B cell (primary cell): ENCODE results near the gene MYCBPAP. TPM values are rescaled to one million over a fixed set of nuclear protein-coding genes. Genes with fewer than 3 reads are reported as not detected.

Source experiments
- ATAC-seq: fragments of 200-7000 bp; cut with Tn5 transposase; one replicate; pipeline ENCODE4 v1.10.0; 2021; ENCODE audit warnings: low read depth, mild to moderate bottlenecking, moderate number of reproducible peaks, moderate library complexity
- CTCF ChIA-PET: fragments of 350-600 bp; sonication (Branson Sonifier 250); formaldehyde crosslinking; loops from one replicate; lab custom pipeline; 2021; ENCODE audit warnings: antibody characterized with exemption, inconsistent platforms; lab: Charles Lee
- POLR2A ChIA-PET: fragments of 350-600 bp; sonication (Branson Sonifier 250); formaldehyde crosslinking; loops from one replicate; lab custom pipeline; 2021; ENCODE audit warnings: antibody characterized with exemption; lab: Charles Lee
- DNase-seq: peaks from one replicate; pipeline ENCODE4 v3.0.0; 2013
- H2AFZ ChIP-seq: 2 replicates; pipeline ENCODE4 v1.6.1; 2012; ENCODE audit warnings: mild to moderate bottlenecking, low read depth, low read length; ENCODE audit not compliant: insufficient read depth, poor library complexity, severe bottlenecking
- H3K27ac ChIP-seq, 2 donors: 1 replicate in 1 of 2; 2 replicates in 1 of 2; pipeline ENCODE4 v1.5.1; 2012 to 2013; ENCODE audit warnings: low read length in 2 of 2, mild to moderate bottlenecking in 2 of 2, moderate library complexity in 1 of 2
- H3K27me3 ChIP-seq, 4 experiments: fragments of 200-600 bp in 1 of 4; sonication (generic) in 1 of 4; replicated peaks in 1 of 4; 1 replicate in 2 of 4; 2 replicates in 2 of 4; pipeline versions ENCODE4 v1.6.1 to v1.7.0; 2013 to 2016; ENCODE audit warnings: low read length in 3 of 4, mild to moderate bottlenecking in 2 of 4, mixed read lengths in 1 of 4, moderate library complexity in 1 of 4; ENCODE audit not compliant: insufficient read depth in 4 of 4, control insufficient read depth in 3 of 4; ENCODE audit errors: control extremely low read depth in 1 of 4
- H3K36me3 ChIP-seq, 2 experiments: replicated peaks in 1 of 2; 1 replicate in 1 of 2; 2 replicates in 1 of 2; pipeline versions ENCODE4 v1.6.1 to v1.7.1; 2013; ENCODE audit warnings: low read length in 1 of 2; ENCODE audit not compliant: insufficient read depth in 2 of 2, control insufficient read depth in 1 of 2; ENCODE audit errors: control extremely low read depth in 1 of 2, extremely low read depth in 1 of 2
- H3K4me1 ChIP-seq, 2 donors: fragments of 200-600 bp in 1 of 2; sonication (generic) in 1 of 2; 1 replicate in 1 of 2; 2 replicates in 1 of 2; pipeline versions ENCODE4 v1.5.1 to v1.6.1; 2013 to 2017; ENCODE audit warnings: low read length in 2 of 2; ENCODE audit not compliant: control insufficient read depth in 2 of 2, insufficient read depth in 2 of 2
- H3K4me2 ChIP-seq: replicated peaks from 2 replicates; pipeline ENCODE3; 2012; ENCODE audit warnings: mild to moderate bottlenecking, low read depth, low read length; ENCODE audit not compliant: poor library complexity, severe bottlenecking
- H3K4me3 ChIP-seq, 5 experiments: fragments of 200-600 bp in 1 of 5; sonication (generic) in 1 of 5; 1 replicate in 3 of 5; 2 replicates in 2 of 5; pipeline versions ENCODE4 v1.5.1 to v1.7.0; 2011 to 2016; ENCODE audit warnings: low read length in 4 of 5, mild to moderate bottlenecking in 4 of 5, low read depth in 2 of 5, control low read depth in 1 of 5, moderate library complexity in 1 of 5; ENCODE audit not compliant: insufficient read depth in 1 of 5; ENCODE audit errors: control extremely low read depth in 1 of 5, extremely low read depth in 1 of 5
- H3K79me2 ChIP-seq: fragments of 200-600 bp; sonication (generic); one replicate; pipeline ENCODE4 v1.6.0; 2016; ENCODE audit warnings: low read length; ENCODE audit not compliant: control insufficient read depth, insufficient read depth
- H3K9ac ChIP-seq: fragments of 200-600 bp; sonication (generic); 2 replicates; pipeline ENCODE4 v1.6.1; 2017; ENCODE audit warnings: mild to moderate bottlenecking, low read length, moderate library complexity
- H3K9me3 ChIP-seq, 3 donors: one replicate each; pipeline versions ENCODE4 v1.6.1 to v1.7.1; 2013; ENCODE audit warnings: low read length in 2 of 3; ENCODE audit not compliant: control insufficient read depth in 2 of 3, insufficient read depth in 1 of 3; ENCODE audit errors: control extremely low read depth in 1 of 3
- H4K20me1 ChIP-seq: 2 replicates; pipeline ENCODE4 v1.6.0; 2012; ENCODE audit warnings: mild to moderate bottlenecking, low read length; ENCODE audit not compliant: insufficient read depth, control insufficient read depth, poor library complexity, severe bottlenecking
- H3K27ac Mint-ChIP-seq: one replicate; pipeline ENCODE4 v1.8.0; 2021; ENCODE audit warnings: mixed read lengths
- H3K27me3 Mint-ChIP-seq: one replicate; pipeline ENCODE4 v1.8.0; 2021; ENCODE audit warnings: mixed read lengths
- H3K4me1 Mint-ChIP-seq: one replicate; pipeline ENCODE4 v1.8.0; 2021; ENCODE audit warnings: mixed read lengths
- H3K4me3 Mint-ChIP-seq: one replicate; pipeline ENCODE4 v1.8.0; 2021; ENCODE audit warnings: mixed read lengths
- H3K9me3 Mint-ChIP-seq: one replicate; pipeline ENCODE4 v1.8.0; 2022; ENCODE audit warnings: mixed read lengths; ENCODE audit not compliant: insufficient read depth
- CTCF ChIP-seq: fragments of 200-600 bp; IDR thresholded peaks from one replicate; pipeline ENCODE4 v1.8.0; 2022; ENCODE audit warnings: antibody characterized with exemption, mild to moderate bottlenecking
- EZH2 ChIP-seq: IDR thresholded peaks from 2 replicates; pipeline ENCODE4 v1.6.1; 2012; ENCODE audit warnings: borderline replicate concordance, low read depth, mild to moderate bottlenecking, moderate library complexity, low read length; ENCODE audit not compliant: insufficient read depth, poor library complexity, severe bottlenecking
- WGBS: methylation state at CpG from one replicate; pipeline ENCODE4 v1.1.5; 2013; ENCODE audit warnings: missing lambda C conversion rate; ENCODE audit not compliant: insufficient coverage; 5-methylcytosine and 5-hydroxymethylcytosine counted together
- intact Hi-C: fragments of 100-400 bp; cut with micrococcal nuclease; formaldehyde crosslinking; loops from one replicate; pipeline ENCODE4 v1.10.0; 2022
- polyA plus RNA-seq: library from polyadenylated mRNA; depleted of rRNA; stranded (reverse); fragments of >200 nt; gene quantifications from 2 replicates; pipeline ENCODE4 v1.2.3, GENCODE V29; 2012
- total RNA-seq, 2 donors: library from RNA; stranded (reverse); fragments of 120-200 nt in 1 of 2; gene quantifications; 1 replicate in 1 of 2; 2 replicates in 1 of 2; pipeline versions ENCODE4 v1.2.3 to v1.2.4, GENCODE V29; 2013 to 2022

The MYCBPAP gene
- total and polyA plus RNA-seq, 2 donors (not counting 1 experiment from before 2014, with no cell fraction given), result 1.9 to 5.1 TPM

DNA sequence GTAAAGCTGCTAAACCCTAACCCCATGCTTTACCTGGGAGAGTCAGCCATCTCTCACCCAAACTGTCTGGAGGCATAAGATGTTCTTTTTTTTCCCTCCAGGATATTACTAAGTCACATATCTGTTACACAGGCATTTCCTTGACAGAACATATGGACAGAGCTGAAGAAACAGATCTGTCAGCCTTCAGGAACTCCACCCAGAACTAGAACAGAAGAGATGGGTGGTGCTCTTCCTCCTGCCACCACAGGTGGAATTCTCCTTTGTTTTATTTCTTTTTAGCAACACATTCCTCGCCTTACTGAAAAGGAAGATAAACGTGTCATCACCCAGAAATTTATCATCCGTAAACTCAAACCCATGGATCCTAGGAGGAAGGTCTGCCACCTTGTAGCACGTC is 8.8 kb downstream of the MYCBPAP start:
- DNase-seq (no peak), ATAC-seq (no peak)
- H3K36me3 ChIP-seq, result no peaks in the 10 kb centered on the region
- no peak overlapping the region for H3K9ac ChIP-seq
- POLR2A ChIA-PET, result no interaction called here
- no peak overlapping the region for H3K4me2 ChIP-seq
- H3K79me2 ChIP-seq, result no peaks in the 10 kb centered on the region
- no peak overlapping the region for H3K27ac ChIP-seq
- CTCF ChIA-PET, result interaction anchor here (1.8 kb wide), 1 partner anchor 34 kb away, joined by 4 read pairs; no protein-coding TSS in a partner anchor
- H3K27me3 Mint-ChIP-seq, result no peaks in the 10 kb centered on the region
- no peaks in the 10 kb centered on the region for H4K20me1 ChIP-seq
- intact Hi-C loops, result no loop called here
- no peak overlapping the region for H2AFZ ChIP-seq
- no peak overlapping the region for H3K4me3 Mint-ChIP-seq
- H3K9me3 ChIP-seq, result no peaks in the 10 kb centered on the region
- no peaks in the 10 kb centered on the region for H3K27me3 ChIP-seq
- H3K4me1 Mint-ChIP-seq, result no peaks in the 10 kb centered on the region
- H3K4me3 ChIP-seq, result no peak overlapping the region
- no peaks in the 10 kb centered on the region for H3K9me3 Mint-ChIP-seq
- H3K27ac Mint-ChIP-seq, result no peak overlapping the region
- WGBS, result 83% methylated on average over 4 of the region's 4 CpGs
- TF ChIP-seq CTCF (no peak), EZH2 (no peak)
- no peaks in the 10 kb centered on the region for H3K4me1 ChIP-seq

DNA sequence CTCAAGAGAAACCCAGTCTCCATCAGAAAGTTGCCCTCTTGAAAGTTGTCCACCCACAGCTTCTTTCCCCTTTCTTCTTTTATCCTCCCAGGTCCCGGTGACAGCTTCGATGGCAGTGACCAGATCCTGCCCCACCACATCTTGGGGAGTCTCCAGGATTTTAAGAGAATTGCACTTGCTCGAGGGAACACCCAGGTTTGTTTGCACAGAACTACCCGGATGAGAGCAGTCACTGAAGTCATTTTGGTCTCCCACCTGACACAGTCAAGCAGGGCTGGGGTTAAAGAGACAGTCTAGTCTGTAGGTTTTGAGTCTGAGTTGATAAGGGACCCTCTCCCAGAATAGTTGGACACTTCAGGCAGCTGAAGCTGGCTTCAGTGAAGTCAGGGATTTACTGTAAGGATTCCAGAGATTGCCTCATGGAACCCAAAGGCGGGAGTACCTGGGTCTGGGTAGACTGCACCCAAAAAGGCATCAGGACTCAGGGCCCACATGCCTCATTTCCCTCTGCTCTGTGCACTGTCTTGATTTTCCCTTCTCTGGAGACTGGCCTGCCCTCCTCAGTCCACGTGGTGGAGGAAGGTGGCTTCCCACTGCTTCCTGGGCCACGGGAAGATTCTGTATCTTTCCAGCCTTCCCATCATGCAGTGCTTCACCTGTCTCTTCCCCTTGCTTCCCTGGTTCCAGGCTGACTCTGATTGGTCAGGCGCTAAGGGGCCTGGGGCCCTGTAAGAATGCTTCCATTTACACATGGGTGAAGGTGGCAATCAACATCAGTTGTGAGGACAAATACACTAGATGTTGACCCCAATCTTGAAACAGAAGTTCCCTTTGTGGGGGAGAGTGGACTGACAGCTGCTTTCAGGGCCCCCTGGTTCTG is 9.5 kb downstream of the MYCBPAP start:
- Histone ChIP-seq H3K9me3 (no peaks in the 10 kb centered on the region), H3K79me2 (no peaks in the 10 kb centered on the region), H3K4me3 (no peak overlapping the region), H4K20me1 (no peaks in the 10 kb centered on the region), H3K4me2 (no peak overlapping the region), H3K9ac (no peak overlapping the region), H3K4me1 (no peaks in the 10 kb centered on the region), H3K36me3 (no peaks in the 10 kb centered on the region), H3K27me3 (no peaks in the 10 kb centered on the region), H3K27ac (no peak overlapping the region), H2AFZ (no peak overlapping the region)
- Mint-ChIP-seq H3K4me1 (no peaks in the 10 kb centered on the region), H3K27ac (no peak overlapping the region), H3K4me3 (no peak overlapping the region), H3K9me3 (no peaks in the 10 kb centered on the region), H3K27me3 (no peaks in the 10 kb centered on the region)
- ChIA-PET CTCF (interaction anchor here (1.8 kb wide), 1 partner anchor 35 kb away, joined by 4 read pairs; no protein-coding TSS in a partner anchor), POLR2A (no interaction called here)
- no peak for TF ChIP-seq EZH2
- no peak for TF ChIP-seq CTCF
- intact Hi-C loops, result no loop called here
- DNase-seq (no peak), ATAC-seq (no peak)
- 87% methylated on average over 6 of the region's 8 CpGs for WGBS
